ENCODE results near the gene OMA1.
"Not testable (repeated sequence)": the region's sequence is repeated elsewhere in the genome, so short reads cannot be mapped to it uniquely, and the experiment has no call there.

The OMA1 gene

DNA sequence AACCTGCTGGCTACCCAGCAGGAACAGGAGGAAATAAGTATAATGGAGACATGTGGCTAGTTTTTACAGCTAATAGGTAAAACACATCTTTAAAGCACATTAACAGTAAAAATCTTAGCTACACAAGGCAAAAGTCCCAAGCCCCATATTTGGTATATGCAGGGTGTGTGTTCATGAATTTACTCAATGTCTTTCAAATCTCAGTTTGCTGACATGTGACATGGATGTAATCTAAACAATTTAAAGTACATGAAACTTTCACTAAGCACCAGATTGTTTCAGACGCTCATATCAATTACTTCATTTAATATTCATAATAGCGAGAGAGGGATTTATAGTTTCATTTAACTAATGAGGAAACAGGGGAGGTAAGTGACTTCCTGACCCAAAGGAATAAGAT, 26.6 kb upstream of the OMA1 start:
- DNase-seq (ENCODE audit: low read depth) = no peak
- Histone ChIP-seq H3K4me3 (ENCODE audit: low read length) (no peak overlapping the region), H3K9me3 (ENCODE audit: control insufficient read depth, low read length) (no peaks in the 10 kb centered on the region), H3K27me3 (replicated peaks; ENCODE audit: control insufficient read depth, insufficient read depth, low read length) (peaks cover 22% of the 10 kb centered on the region), H3K4me1 (ENCODE audit: control insufficient read depth, insufficient read depth, low read length) (peaks cover 5% of the 10 kb centered on the region), H3K36me3 (ENCODE audit: control insufficient read depth, insufficient read depth, low read length, severe bottlenecking) (no peaks in the 10 kb centered on the region), H3K9ac (ENCODE audit: low read length) (no peak overlapping the region)

DNA sequence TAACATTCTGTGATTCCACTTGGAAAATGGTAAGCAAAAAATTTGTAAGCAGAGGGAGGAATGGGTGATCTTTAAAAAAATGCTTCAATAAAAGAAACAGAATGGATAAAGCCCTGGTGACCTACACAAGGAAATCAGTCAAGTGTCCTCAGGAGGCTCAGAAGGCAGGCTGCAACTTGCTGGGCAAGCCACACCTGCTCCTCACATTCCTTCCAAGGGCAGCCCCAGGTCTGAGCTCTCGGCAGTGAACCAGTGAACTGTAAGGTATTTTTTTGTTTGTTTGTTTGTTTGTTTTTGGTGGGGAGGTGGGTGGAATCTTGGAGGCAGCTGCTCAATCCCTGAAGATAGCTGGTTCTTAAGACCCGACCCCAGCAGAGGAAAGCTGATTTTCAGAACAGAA, 26.2 kb upstream of the OMA1 start:
- no peaks in the 10 kb centered on the region for H3K9me3 ChIP-seq (ENCODE audit: control insufficient read depth, low read length)
- peaks cover 5% of the 10 kb centered on the region for H3K4me1 ChIP-seq (ENCODE audit: control insufficient read depth, insufficient read depth, low read length)
- no peak overlapping the region for H3K4me3 ChIP-seq (ENCODE audit: low read length)
- no peaks in the 10 kb centered on the region for H3K36me3 ChIP-seq (ENCODE audit: control insufficient read depth, insufficient read depth, low read length, severe bottlenecking)
- no peak for DNase-seq (ENCODE audit: low read depth)
- H3K27me3 ChIP-seq (replicated peaks; ENCODE audit: control insufficient read depth, insufficient read depth, low read length) = peaks cover 22% of the 10 kb centered on the region
- no peak overlapping the region for H3K9ac ChIP-seq (ENCODE audit: low read length)

DNA sequence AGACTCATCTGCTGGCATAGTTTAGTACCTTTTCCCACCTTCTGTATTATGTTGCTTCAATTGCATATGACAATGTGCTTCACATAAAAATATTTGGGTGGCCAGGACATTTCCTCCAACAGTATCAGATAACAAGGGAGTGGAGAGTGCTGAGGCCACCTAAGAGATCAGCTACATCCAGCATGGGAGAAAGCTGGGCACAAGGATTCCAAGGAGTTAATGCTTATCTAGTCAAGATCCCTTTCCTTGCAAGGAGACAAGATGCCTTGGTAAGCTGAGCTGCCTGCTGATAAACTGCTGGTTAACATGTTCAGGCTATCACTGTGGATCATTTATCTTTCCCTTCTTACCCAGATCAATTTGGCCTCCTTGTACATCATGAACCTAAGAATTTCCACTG, 25.1 kb upstream of the OMA1 start:
- H3K9me3 ChIP-seq (ENCODE audit: control insufficient read depth, low read length) = no peaks in the 10 kb centered on the region
- no peak overlapping the region for H3K4me3 ChIP-seq (ENCODE audit: low read length)
- no peak for DNase-seq (ENCODE audit: low read depth)

DNA sequence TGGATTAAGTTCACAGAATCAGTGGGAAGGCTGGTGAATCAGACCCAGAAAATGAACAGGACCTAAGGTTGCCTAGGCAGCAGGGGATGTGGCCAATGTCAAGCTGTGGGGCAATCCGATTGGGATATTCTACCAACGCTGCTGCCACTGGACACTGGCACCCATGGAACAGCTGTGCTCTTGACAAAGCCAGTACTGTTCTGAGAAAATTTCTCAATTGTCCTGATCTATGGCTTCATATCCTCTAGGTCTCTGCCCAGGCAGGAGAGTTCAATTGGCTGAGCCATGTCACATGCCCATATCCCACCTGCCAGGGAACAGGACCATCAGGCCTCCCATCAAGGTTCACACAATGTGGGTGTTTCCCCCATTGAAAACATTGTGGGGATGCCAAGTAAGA, 24.3 kb upstream of the OMA1 start:
- H3K4me1 ChIP-seq (ENCODE audit: control insufficient read depth, insufficient read depth, low read length) = peaks cover 5% of the 10 kb centered on the region
- no peak overlapping the region for H3K9ac ChIP-seq (ENCODE audit: low read length)
- H3K36me3 ChIP-seq (ENCODE audit: control insufficient read depth, insufficient read depth, low read length, severe bottlenecking) = no peaks in the 10 kb centered on the region
- no peak for DNase-seq (ENCODE audit: low read depth)
- no peaks in the 10 kb centered on the region for H3K9me3 ChIP-seq (ENCODE audit: control insufficient read depth, low read length)
- no peak overlapping the region for H3K4me3 ChIP-seq (ENCODE audit: low read length)
- H3K27me3 ChIP-seq (replicated peaks; ENCODE audit: control insufficient read depth, insufficient read depth, low read length) = peaks cover 22% of the 10 kb centered on the region

More for the DNA sequence above, 25.1 kb upstream of the OMA1 start:
- no peak overlapping the region for H3K9ac ChIP-seq (ENCODE audit: low read length)
- peaks cover 22% of the 10 kb centered on the region for H3K27me3 ChIP-seq (replicated peaks; ENCODE audit: control insufficient read depth, insufficient read depth, low read length)
- H3K36me3 ChIP-seq (ENCODE audit: control insufficient read depth, insufficient read depth, low read length, severe bottlenecking) = no peaks in the 10 kb centered on the region
- peaks cover 5% of the 10 kb centered on the region for H3K4me1 ChIP-seq (ENCODE audit: control insufficient read depth, insufficient read depth, low read length)

DNA sequence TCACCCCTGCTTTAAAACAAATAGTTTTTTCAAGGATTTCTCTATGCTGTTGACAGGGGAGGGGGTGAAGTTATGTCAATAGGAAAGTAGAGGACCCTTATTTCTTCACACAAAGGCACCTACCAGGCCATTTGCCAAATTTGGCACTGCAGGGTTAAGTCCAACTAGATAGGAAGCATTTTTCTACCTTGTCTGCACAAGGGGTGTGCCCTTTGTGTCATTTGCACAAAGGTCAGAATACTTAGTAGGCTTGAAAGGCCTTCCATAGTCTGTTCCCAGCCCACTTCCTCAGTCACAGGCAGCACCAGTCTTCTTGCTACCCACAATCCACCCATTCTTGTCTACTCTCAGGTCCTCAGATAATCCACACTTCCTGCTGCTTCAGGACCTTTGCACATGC, 23.6 kb upstream of the OMA1 start:
- Histone ChIP-seq H3K4me1 (ENCODE audit: control insufficient read depth, insufficient read depth, low read length) (peaks cover 5% of the 10 kb centered on the region), H3K9ac (ENCODE audit: low read length) (no peak overlapping the region), H3K4me3 (ENCODE audit: low read length) (no peak overlapping the region), H3K36me3 (ENCODE audit: control insufficient read depth, insufficient read depth, low read length, severe bottlenecking) (no peaks in the 10 kb centered on the region), H3K9me3 (ENCODE audit: control insufficient read depth, low read length) (no peaks in the 10 kb centered on the region), H3K27me3 (replicated peaks; ENCODE audit: control insufficient read depth, insufficient read depth, low read length) (peaks cover 17% of the 10 kb centered on the region)
- no peak for DNase-seq (ENCODE audit: low read depth)

DNA sequence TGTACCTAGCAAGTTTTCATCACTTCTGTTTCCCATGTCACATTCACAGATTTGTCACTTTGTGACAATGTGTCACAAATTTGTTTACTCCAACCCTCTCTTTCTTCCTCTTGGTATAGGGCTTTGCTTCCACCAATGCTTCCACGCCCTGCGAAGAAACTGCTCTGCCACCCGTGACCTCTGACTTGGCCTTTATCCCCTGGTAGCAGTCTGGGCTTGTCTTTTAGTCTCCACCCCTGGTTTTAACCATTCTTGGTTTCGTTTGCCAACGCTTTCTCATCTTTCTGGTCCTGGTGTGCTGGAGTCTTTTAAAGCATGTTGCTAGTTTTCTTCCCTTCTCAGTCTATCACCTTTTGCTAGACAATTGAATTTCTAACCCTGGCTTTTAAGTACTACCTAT, 22.4 kb upstream of the OMA1 start:
- DNase-seq (ENCODE audit: low read depth) = no peak
- no peak overlapping the region for H3K9ac ChIP-seq (ENCODE audit: low read length)
- H3K4me3 ChIP-seq (ENCODE audit: low read length) = no peak overlapping the region
- no peaks in the 10 kb centered on the region for H3K9me3 ChIP-seq (ENCODE audit: control insufficient read depth, low read length)
- peaks cover 5% of the 10 kb centered on the region for H3K4me1 ChIP-seq (ENCODE audit: control insufficient read depth, insufficient read depth, low read length)
- peaks cover 15% of the 10 kb centered on the region for H3K27me3 ChIP-seq (replicated peaks; ENCODE audit: control insufficient read depth, insufficient read depth, low read length)
- H3K36me3 ChIP-seq (ENCODE audit: control insufficient read depth, insufficient read depth, low read length, severe bottlenecking) = no peaks in the 10 kb centered on the region

DNA sequence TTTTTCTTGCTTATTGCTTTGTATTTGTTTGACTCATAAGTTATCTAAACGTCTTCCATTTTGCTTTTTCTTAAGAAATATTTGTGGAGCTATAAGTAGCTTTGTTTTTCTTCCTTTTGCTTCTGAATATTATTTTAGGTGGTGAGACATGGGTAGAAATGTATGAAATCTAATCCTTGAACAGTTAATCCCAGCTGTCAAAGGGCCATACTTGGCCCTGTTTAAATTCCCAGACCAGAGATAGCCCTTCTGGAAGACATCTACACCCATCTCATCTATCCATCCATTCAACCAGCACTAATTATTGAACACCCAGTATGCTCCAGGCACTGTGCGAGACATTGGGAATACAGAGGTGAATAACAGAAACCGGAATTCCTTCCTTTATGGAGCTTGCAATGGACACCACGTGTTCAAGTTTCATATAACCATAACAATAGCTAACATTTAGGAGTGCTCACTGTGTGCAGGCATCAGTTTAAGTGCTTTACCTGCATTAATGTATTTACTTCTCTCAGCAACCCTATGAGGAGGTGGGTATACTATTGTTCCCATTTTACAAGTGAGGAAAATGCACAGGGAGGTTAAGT, 21.8 kb upstream of the OMA1 start:
- no peak for DNase-seq (ENCODE audit: low read depth)
- peaks cover 5% of the 10 kb centered on the region for H3K4me1 ChIP-seq (ENCODE audit: control insufficient read depth, insufficient read depth, low read length)

DNA sequence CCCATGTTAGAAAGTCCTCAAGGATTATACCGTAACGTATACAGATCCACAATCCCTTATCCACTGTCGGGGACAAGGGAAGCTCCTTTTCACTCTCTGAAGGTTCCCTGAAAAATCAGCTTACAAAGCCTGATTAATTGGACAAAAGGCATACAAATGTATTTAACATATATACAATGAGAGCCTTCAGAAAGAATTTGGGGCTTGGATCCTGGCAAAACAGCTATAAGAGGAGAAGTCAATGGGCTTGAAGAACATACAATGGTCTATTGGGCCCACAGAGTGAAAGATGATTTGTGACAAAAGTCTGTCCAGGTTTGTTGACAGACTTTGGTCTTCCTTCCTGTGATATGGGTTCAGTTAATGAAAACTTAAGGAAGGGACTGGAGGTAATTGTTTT, 19.8 kb upstream of the OMA1 start:
- H3K9ac ChIP-seq (ENCODE audit: low read length) = no peak overlapping the region
- no peak for DNase-seq (ENCODE audit: low read depth)
- no peaks in the 10 kb centered on the region for H3K9me3 ChIP-seq (ENCODE audit: control insufficient read depth, low read length)
- no peaks in the 10 kb centered on the region for H3K36me3 ChIP-seq (ENCODE audit: control insufficient read depth, insufficient read depth, low read length, severe bottlenecking)
- peaks cover 4% of the 10 kb centered on the region for H3K4me1 ChIP-seq (ENCODE audit: control insufficient read depth, insufficient read depth, low read length)
- H3K27me3 ChIP-seq (replicated peaks; ENCODE audit: control insufficient read depth, insufficient read depth, low read length) = peaks cover 3% of the 10 kb centered on the region
- no peak overlapping the region for H3K4me3 ChIP-seq (ENCODE audit: low read length)

More for the DNA sequence above, 21.8 kb upstream of the OMA1 start:
- Histone ChIP-seq H3K27me3 (replicated peaks; ENCODE audit: control insufficient read depth, insufficient read depth, low read length) (peaks cover 11% of the 10 kb centered on the region), H3K9ac (ENCODE audit: low read length) (no peak overlapping the region), H3K4me3 (ENCODE audit: low read length) (no peak overlapping the region), H3K9me3 (ENCODE audit: control insufficient read depth, low read length) (no peaks in the 10 kb centered on the region), H3K36me3 (ENCODE audit: control insufficient read depth, insufficient read depth, low read length, severe bottlenecking) (no peaks in the 10 kb centered on the region)

DNA sequence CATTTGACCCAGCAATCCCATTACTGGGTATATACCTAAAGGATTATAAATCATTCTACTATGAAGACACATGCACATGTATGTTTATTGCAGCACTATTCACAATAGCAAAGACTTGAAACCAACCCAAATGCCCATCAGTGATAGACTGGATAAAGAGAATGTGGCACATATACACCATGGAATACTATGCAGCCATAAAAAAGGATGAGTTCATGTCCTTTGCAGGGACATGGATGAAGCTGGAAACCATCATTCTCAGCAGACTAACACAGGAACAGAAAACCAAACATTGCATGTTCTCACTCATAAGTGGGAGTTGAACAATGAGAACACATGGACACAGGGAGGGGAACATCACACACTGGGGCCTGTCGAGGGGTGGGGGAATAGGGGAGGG, 17.2 kb upstream of the OMA1 start:
- H3K9ac ChIP-seq (ENCODE audit: low read length); H3K4me1 ChIP-seq (ENCODE audit: control insufficient read depth, insufficient read depth, low read length); H3K36me3 ChIP-seq (ENCODE audit: control insufficient read depth, insufficient read depth, low read length, severe bottlenecking); H3K4me3 ChIP-seq (ENCODE audit: low read length); DNase-seq (ENCODE audit: low read depth); H3K27me3 ChIP-seq (replicated peaks; ENCODE audit: control insufficient read depth, insufficient read depth, low read length): not testable (repeated sequence)
- peaks cover 10% of the 10 kb centered on the region for H3K9me3 ChIP-seq (ENCODE audit: control insufficient read depth, low read length)

DNA sequence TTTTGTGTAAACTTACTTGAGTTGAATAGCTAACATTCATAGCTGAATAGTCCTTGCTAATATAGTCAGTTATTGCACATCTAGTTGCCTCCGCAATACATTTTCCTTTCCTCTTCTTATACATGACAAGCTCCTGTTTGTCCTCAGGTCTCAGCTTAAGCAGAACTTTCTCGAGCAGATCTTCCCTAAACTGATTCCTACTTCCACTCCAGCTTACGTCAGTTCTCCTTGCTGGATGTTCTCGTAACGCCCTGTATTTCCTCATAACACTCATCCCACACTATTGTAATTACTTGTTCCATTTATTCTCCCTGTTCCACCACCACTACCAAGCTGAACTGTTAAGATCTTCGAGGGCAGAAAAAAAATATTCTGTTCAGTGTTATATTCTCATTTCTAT, 15.1 kb upstream of the OMA1 start:
- peaks cover 10% of the 10 kb centered on the region for H3K9me3 ChIP-seq (ENCODE audit: control insufficient read depth, low read length)
- no peak overlapping the region for H3K4me3 ChIP-seq (ENCODE audit: low read length)
- DNase-seq (ENCODE audit: low read depth) = no peak

DNA sequence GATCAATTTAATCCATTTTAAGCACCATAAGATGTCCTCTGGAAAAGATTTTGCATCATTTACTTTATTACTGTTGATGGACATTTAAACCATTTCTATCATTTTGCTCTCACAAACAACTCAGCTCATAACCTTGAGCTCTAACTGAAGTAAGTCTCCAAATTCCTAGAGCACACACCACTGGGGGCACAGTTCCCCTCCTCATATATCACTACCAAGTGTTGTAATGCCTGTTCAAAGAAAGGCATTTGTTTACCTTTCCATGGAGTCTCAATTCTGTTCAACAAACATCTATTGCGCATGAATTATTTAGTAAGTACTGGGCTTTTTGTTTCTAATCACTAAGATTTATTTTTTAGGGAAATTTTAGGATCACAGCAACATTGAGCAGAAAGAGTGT, 8.9 kb upstream of the OMA1 start:
- Histone ChIP-seq H3K36me3 (ENCODE audit: control insufficient read depth, insufficient read depth, low read length, severe bottlenecking) (no peaks in the 10 kb centered on the region), H3K9me3 (ENCODE audit: control insufficient read depth, low read length) (peaks cover 5% of the 10 kb centered on the region), H3K4me1 (ENCODE audit: control insufficient read depth, insufficient read depth, low read length) (no peaks in the 10 kb centered on the region), H3K4me3 (ENCODE audit: low read length) (no peak overlapping the region), H3K9ac (ENCODE audit: low read length) (no peak overlapping the region), H3K27me3 (replicated peaks; ENCODE audit: control insufficient read depth, insufficient read depth, low read length) (peaks cover 3% of the 10 kb centered on the region)
- DNase-seq (ENCODE audit: low read depth) = no peak

More for the DNA sequence above, 15.1 kb upstream of the OMA1 start:
- Histone ChIP-seq H3K9ac (ENCODE audit: low read length) (no peak overlapping the region), H3K36me3 (ENCODE audit: control insufficient read depth, insufficient read depth, low read length, severe bottlenecking) (no peaks in the 10 kb centered on the region), H3K4me1 (ENCODE audit: control insufficient read depth, insufficient read depth, low read length) (no peaks in the 10 kb centered on the region), H3K27me3 (replicated peaks; ENCODE audit: control insufficient read depth, insufficient read depth, low read length) (peaks cover 3% of the 10 kb centered on the region)

All from adipocyte (in vitro differentiated cells).